Fibroblast of peridontal ligament (primary cell): Measurements from ENCODE around the gene RPTOR.

ENCODE experiments used
- DNase-seq: peaks from one replicate; pipeline ENCODE4 v3.0.0-alpha.2; 2010; ENCODE audit errors: extremely low read depth

Gene RPTOR

DNA sequence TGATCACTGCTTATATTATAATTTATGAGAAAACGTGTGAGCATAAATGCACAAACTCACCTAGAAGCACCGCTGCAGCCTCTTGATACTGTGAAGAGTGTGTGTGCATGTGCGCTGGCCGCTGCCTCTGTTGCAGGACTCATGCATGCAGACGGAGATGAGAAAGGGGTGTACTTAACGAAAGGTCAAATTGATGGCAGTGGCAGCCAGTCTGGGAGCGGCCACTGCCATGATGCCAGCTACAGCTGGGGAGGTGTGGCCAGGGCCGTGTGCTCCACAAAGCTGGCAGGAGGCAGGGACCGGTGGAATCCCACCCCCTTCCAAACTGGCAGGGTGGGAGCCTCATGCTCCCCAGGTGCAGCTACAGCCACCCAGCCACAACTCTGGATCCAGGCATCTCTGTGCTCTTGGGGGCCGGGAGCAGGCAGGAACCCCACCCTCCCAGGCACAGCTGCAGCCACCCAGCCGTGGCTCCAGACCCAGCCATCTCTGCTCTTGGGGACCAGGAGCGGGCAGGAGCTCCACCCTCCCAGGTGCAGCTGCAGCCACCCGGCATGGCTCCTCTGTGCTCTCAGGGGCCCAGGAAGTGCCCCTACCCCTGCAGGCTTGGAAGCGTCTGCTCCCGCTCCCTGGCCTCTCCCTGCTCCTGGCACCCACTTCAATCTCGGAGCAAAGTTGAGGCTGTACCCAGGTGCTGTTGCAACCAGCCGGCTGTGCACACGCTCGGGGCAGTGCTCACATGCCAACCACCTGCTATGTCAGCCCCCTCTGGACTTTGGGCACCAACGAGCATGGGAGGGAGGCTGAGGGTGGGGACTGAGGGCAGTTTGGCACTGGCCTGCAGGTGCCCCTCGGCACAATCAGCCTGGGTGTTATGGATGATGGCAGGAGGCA lies 369.5 kb downstream of the RPTOR start:
- DNase-seq = no peak

DNA sequence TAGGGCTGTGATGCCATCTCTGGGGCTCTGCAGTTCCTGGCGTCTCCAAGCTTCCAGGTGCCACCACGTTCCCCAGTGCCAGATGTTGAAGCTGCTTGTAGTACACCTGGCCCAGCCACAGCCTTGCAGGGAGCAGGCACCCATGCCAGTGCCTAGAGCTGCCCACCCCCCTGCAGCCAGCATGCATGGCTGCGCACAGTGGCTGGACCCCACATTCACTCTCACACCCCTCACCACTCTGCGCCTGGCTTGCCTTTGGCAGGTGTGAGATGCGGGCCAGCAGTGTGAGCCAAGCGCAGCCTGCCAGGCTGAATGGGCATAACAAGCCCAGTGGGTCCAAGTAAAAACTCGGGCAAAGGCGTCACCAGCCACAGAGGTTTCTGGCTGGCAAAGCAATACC lies 371.6 kb downstream of the RPTOR start:
- no peak for DNase-seq

DNA sequence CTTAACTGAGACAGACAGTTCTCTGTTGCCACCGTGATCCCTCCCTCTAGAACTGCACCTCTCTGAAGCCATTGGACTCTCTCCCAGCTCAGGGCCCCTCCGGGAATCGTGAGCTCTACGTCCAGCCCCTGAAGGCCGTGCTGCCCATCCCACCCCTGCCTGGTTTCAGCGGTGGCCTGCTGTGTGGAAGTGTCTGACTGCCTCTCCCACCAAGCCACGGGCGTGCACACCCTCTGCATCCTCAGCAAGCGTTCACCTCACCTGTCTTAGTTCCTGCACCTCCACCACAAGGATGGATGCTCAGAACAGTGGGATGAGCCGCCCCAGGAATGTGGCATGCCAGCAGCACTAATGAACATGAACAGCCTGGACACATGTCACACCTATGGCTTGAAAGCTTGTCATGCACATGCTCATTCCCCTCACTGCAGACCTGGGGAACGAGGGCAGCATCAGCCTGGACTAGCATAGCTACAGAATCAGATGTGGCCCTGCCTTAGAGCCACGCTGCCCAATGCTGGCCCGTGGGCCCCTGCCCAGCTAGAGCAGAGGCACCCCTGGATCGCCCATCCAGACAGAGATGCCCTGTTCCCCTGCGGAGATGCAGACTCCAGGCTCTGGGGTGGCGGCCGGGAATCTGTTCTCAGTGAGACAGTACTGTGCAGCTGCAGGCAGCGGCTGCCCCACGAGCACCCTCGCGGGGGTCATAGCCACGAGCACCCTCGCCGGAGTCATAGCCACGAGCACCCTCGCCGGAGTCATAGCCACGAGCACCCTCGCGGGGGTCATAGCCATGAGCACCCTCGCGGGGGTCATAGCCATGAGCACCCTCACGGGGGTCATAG lies 373.3 kb downstream of the RPTOR start:
- DNase-seq = no peak

DNA sequence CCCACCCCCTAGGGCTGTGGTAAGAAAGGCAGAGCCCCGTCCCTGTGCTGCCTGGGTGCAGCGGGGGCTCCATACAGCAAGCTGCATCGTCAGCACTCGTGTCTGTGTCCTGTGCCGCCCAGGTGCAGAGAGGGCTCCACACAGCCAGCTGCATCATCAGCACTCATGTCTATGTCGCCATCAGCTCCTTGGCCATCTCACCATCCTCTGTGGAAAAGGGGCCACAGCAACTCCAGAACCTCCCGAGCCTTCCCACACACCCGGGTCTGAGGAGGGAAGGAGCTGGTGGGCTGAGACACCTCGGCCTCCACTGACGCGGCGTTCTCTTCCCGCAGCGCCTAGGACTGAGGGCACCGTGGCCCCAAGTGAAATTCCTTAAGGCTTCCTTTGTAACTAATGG lies 374.1 kb downstream of the RPTOR start:
- DNase-seq = no peak

DNA sequence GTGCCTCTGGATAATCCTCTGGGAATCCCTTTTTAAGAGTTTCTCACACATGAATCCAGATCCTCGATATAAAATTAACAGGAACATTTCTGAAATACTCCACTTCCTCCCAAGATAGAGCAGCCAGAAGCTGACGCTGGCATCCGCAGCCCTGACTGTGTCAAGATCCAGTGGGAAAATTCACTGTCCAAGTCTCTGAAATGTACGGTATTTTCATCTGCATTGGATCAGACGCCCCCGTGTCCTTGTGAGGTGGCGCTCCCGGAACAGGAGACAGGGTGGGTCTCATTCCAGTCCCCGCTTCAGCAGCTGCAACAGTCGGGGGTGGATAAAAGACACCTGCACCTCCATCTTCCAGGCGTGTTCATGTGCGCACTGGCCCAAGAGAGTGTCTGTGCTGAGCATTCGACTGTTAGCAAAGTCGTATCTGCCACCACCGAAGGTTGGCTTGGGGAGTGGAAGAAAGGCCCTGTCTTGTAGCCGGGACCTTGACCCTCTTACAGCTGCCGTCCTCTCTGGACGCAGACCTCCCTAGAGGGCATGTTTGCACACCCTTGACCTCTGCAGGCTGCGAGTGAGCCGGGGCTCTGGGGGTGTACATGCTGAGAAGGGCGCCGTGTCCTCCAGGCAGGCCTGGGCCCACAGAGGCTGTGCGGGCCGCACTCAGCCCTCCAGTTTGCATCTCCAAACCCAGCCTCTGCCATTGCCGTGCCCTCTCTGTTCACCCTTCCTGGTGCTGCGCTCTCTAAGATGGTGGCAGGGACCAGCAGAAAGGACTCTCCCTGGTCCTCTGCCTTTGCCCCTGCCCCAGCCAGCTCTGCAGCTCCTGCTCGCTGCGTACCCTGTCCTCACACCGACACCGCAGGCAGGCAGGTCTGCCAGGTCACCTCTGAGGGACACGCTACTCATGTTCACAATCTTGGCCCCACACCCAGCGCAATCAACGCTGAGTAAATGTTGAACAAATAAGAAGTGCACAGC lies 375.0 kb downstream of the RPTOR start:
- no peak for DNase-seq

DNA sequence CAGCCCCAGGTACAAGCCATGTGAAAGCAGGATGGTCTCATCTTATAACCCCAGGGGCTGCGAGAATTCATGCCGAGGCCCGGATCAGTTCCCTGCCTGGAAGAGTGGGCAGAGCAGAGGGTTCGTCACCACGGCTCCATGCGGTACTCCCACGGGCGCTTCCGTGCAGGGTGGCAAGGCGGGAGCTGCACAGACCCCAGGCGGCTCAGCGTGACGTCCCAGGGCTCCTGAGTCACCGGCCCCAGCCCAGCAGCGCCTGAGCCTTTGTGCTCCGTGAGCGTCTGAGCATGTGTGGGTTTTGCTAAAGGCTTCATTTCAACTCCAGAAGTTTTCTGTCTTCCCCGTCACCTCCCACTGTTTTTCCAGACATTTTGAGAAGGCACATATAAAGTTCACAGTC lies 375.8 kb downstream of the RPTOR start:
- no peak for DNase-seq

DNA sequence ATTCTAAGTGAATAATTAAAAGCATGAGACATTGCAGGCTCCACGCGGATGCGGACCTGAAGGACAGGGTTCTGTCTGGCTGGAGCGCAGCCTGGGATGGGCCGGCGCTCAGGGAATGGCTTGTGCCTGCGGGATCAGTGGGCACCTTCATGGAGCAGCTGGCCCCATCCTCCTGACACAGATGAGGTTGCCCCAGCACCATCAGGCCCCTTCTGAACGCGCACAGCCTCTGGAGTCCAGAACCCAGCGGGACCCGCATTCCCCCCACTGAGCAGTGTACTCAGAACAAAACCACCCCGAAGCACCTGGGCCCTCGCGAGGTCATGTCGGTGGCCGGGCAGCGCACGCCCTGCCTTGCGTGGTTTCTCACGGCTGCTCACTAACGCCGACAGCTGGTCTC lies 376.5 kb downstream of the RPTOR start:
- DNase-seq = no peak

DNA sequence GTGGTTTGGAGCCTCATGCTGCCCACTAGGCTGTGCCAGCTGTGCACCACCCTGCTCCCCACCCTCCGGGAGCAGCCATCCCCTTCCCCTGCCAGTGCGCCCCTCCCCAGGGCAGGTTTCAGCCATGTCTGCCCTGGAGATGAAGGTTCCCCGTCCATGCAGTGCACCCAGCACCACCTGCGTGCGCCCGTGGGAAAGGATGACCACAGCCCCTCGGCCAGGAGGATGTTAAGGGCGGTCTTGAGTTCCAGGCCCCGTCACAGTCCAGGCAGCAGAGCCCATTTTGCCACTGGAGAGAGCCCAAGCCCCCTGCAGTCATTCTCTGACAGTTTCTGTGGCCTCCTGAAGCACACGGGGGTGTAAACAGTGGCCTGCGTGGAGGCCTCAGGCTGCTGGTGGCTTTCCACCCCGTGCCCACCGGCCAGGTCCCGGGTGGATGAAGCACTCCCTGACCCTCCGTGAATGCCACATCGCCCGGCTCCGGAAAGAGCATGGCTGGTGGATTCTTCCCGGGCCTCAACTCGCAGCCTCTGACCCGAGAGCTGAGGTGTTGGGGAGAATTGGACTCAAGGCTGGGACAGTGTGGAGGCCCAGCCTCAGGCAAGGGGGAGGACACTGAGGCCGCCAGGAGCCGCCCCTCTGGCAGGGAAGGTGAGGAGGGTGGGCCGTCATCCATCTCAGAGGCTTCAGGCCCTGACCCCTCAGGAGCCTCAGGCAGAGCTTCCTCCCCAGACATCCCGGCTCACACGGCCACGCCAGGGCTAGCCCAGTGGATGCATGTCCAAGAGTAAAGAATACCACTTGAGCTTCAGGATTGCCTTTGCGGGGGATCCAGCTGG lies 377.3 kb downstream of the RPTOR start:
- no peak for DNase-seq

DNA sequence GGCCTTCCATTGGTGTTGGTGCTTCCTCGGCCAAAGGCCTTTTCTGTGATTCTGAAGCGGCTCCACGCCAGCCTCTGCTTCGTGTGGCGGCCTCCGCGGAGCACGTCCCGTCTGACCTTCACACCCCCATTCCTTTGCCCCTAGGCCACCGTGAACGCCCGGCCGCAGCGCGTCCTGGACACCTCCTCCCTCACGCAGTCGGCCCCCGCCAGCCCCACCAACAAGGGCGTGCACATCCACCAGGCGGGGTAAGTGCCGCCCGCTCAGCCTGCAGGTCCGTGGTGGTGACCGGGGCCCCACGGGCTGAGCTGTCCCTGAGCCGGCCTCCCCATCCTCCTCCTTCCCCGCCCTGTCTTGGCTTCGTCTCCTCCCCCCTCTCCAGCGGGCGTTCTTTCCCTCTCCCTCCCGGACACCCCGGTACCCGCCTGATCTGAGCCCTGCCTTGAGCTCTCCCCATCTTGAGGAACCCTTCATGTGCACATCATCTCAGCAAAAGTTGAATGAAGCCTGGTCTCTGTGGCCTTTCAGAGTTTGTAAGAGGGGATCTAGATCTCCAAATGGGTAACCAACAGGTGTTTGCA lies 378.0 kb downstream of the RPTOR start:
- DNase-seq = no peak

DNA sequence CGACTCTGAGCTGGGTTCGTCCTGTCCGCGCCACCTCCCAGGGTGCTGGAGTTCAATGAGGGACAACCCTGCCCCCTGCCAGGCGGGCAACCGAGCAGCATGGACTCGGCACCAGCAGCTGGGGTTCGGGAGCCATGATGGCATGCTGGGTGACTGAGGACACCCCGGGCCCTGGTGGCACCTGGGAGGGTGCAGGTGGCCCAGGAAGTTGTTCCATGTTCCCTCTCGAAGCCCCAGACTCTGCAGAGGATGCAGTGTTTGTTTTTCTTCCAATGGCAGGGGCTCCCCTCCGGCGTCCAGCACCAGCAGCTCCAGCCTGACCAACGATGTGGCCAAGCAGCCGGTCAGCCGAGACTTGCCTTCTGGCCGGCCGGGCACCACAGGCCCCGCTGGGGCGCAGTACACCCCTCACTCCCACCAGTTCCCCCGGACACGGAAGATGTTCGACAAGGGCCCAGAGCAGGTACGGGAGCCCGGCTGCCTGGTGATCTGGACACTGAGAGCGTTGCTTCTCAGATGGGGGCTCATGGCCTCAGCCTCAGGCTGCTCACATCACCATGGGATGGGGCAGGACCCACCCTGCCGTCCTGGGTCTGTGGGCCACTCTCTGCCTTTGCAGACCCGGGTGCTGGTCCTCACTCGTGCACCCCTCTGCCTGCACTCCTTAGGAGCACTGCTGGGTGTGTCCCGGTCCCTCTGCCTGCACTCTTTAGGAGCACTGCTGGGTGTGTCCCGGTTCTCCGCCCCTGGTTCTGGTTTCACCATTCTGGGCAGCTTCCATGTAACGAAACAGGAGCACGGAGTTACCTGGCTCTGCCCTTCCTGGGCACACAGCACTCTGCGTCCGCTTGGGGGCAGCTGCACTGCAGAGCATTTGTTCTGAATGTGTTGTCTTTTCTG lies 378.8 kb downstream of the RPTOR start:
- DNase-seq = no peak

DNA sequence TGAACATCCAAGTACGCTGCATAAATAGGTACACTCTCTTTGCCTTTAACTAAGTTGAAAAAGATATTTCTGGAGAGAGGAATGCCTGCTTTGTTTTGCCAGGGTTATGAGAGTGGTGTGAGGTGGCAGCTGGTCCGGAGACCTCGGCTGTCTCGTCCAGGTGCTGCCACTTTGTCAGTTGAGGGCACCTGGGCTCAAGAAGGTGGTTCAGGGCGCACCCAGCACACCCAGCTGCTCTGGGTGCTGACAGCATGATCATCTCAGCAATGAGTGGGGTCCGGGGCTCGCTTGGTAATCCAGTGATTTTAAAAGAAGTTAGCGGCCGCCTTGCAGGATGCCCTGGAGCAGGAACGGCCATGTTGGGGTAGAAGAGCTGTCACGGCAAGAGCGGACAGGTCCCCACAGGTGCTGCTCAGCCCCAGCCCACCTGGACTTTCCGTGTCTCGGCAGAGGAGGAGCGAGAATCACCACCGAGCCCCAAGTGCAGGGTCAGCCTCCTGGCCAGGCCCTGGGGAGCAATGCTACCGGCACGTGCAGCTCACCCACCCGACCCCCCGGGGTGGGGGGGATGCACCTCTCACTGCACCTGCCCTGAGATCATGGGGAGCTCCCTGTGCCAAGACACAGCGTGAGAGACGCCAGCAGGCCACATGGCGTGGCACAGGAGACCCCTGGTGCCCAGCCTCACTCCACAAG lies 379.6 kb downstream of the RPTOR start:
- DNase-seq = no peak

DNA sequence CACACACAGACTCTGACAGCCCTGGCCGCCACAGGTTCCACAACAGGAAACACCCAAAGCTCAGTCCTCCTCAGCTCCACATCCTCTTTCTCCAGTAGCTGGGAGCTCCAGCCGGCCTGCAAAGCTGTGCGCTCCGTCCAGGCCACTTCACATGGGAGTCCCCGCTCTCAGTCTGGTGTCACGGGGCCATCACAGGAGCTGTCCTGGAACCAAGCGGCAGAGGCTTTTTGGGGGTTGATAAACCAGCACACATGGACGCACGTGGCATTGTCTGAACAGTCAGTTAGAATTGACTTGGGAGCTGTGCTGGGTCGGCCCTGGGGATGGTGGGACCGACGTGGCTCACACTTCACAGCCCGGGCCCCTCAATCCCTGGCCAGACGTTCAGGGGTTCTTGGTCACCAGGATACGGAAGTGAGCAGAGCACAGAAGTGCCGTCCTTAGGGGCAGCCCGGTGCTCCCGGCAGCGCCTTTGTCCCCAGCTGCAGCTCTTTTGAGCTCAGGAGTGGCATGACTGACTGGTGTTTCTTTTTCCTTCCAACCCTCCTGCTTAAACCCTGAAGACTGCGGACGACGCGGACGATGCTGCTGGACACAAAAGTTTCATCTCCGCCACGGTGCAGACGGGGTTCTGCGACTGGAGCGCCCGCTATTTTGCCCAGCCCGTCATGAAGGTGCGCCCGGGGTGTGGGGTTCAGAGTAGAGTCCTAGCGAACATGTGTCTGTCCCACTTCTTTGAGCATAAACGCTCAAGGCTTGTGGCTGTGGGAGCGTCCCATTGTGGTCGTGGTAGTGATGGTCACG lies 380.4 kb downstream of the RPTOR start:
- DNase-seq = no peak

DNA sequence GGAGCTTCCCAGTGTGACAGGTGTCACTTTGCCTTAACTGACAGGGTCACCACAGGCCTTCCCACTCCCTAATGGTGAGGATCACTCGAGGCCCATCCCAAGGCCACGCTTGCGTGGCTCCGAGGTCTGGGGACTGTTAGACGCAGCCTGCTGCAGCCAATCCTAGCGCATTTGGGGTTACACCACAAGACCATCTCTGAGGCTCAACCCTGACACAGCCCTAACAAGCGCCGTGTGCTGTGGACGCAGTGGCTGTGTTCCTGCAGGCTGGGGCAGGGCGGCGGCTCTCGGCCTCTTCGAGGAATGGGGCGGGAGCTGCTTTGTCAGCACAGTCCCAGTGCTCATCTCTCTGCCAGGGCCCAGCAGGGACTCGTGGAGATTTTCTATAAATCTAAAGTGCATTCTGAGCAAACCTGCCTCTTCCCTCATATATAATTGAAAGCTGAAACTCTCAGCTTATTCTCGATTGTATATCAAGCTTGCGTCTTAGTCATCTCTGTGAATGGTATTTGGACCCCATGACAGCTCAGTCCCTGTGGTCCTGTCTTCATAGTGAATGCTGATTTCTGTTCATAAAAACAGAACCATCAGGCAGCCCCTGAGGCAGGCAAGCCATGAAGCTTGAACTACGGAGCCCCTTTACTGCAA lies 381.2 kb downstream of the RPTOR start:
- no peak for DNase-seq

DNA sequence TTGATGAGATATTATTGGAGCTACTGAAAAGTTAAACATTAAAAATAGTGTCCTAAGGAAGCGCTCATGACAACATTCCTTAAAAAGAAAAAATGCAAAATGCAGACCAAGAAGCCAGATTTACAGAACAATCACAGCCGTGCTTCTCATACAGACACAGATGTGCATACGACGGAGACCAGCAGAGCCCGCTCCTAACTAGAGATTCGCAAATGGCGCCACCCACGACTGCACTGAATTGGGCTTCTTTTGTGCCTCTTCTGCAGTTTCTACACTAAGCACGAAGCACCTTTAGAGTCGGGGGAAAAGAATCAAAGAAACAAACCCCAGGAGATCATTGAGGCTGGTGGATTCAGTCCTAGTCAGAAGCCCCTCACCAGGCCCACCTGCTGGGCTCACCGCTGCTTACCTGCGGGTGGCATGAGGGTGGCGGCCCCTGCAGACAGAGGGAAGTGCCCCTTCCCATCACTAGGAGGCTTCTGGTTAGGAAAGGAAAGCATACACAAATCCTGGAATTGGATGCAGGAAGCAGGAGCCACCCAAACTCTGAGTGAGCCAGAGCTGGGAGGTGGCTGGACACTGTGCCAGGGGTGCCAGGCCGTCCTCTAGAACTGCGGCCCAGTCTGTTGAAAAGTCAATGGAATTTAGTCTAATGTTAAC lies 382.1 kb downstream of the RPTOR start:
- no peak for DNase-seq

DNA sequence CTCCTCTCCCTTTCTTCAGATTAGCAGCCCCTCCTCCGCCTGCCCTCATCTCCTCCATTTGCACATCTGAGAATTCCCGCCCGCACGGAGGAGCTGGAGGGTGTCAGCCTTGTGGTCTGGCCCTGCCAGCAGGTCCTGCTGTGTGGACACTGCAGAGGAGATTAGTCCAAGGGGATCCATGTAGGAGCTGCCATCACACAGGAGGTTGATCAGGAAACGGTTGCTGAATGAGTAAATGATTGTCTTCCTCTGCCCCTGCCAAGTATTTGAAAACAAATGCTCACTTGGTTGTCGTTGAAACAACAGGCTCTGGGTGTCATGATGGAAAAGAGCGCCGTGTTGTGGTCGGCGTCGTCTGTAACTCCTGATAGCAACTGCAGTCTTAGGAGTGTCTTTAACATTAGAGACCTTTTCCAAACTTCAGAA lies 383.2 kb downstream of the RPTOR start:
- no peak for DNase-seq

DNA sequence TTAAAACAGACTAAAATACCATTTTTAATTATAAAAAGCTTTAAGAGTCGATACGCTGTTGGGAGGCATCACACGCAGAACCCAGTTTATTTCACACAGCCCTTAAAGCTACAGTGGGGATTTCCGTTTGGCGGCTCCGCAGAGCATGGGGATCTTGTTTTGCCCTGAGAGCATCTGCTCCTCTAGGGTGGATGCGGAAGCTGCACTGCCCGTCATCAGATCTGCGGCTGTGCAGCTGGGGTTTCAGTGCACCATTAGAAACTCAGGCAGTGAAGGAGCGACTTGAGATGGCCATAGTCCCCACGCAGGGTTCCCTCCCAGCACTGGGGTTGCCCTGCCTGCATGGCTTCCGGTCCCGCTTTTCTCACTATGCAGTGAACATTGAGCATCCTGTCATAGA lies 384.8 kb downstream of the RPTOR start:
- no peak for DNase-seq
